Measurements from ENCODE around the gene GPSM1. TPM values are rescaled to one million over a fixed set of nuclear protein-coding genes. Genes with fewer than 3 reads are reported as not detected.
A peak's percentile ranks its signal among the peaks of the same experiment; 100 is the strongest.

The GPSM1 gene
- total and polyA plus RNA-seq, 9 donors = 22.8 to 36.0 (median 27.1) TPM

- 89% methylated on average over 7 of the region's 13 CpGs for WGBS (ENCODE audit: insufficient coverage)
- H3K36me3 ChIP-seq (ENCODE audit: control insufficient read depth, insufficient read depth, low read length) = peaks cover 84% of the 10 kb centered on the region
- DNase-seq = no peak
- H3K27ac ChIP-seq (ENCODE audit: low read length) = no peak overlapping the region
- no peaks in the 10 kb centered on the region for H3K9me3 ChIP-seq (replicated peaks; ENCODE audit: control insufficient read depth, low read depth, low read length)
- H3K4me3 ChIP-seq (ENCODE audit: low read length) = no peak overlapping the region
- H3K27me3 ChIP-seq (ENCODE audit: control insufficient read depth, insufficient read depth, low read length) = no peaks in the 10 kb centered on the region
- no peaks in the 10 kb centered on the region for H3K4me1 ChIP-seq (ENCODE audit: control insufficient read depth, insufficient read depth, low read length)
Measured at GRCh38 chr9:136386018-136386417, 58.7 kb downstream of the GPSM1 start.

GRCh38 chr9:136387217-136387616, 59.9 kb downstream of the GPSM1 start:
- Histone ChIP-seq H3K27me3 (ENCODE audit: control insufficient read depth, insufficient read depth, low read length) (no peaks in the 10 kb centered on the region), H3K4me1 (ENCODE audit: control insufficient read depth, insufficient read depth, low read length) (no peaks in the 10 kb centered on the region), H3K9me3 (replicated peaks; ENCODE audit: control insufficient read depth, low read depth, low read length) (no peaks in the 10 kb centered on the region), H3K36me3 (ENCODE audit: control insufficient read depth, insufficient read depth, low read length) (peaks cover 84% of the 10 kb centered on the region), H3K27ac (ENCODE audit: low read length) (no peak overlapping the region), H3K4me3 (ENCODE audit: low read length) (no peak overlapping the region)
- no peak for DNase-seq
- 95% methylated on average over 19 of the region's 19 CpGs for WGBS (ENCODE audit: insufficient coverage)

- DNase-seq = no peak
- Histone ChIP-seq H3K4me1 (ENCODE audit: control insufficient read depth, insufficient read depth, low read length) (no peaks in the 10 kb centered on the region), H3K27me3 (ENCODE audit: control insufficient read depth, insufficient read depth, low read length) (no peaks in the 10 kb centered on the region), H3K4me3 (ENCODE audit: low read length) (no peak overlapping the region), H3K9me3 (replicated peaks; ENCODE audit: control insufficient read depth, low read depth, low read length) (no peaks in the 10 kb centered on the region), H3K27ac (ENCODE audit: low read length) (no peak overlapping the region), H3K36me3 (ENCODE audit: control insufficient read depth, insufficient read depth, low read length) (peaks cover 85% of the 10 kb centered on the region)
- 83% methylated on average over 6 of the region's 14 CpGs for WGBS (ENCODE audit: insufficient coverage)
Measured at GRCh38 chr9:136389396-136389795, 62.1 kb downstream of the GPSM1 start.

- DNase-seq = no peak
- H3K4me3 ChIP-seq (ENCODE audit: low read length) = no peak overlapping the region
- H3K27me3 ChIP-seq (ENCODE audit: control insufficient read depth, insufficient read depth, low read length) = no peaks in the 10 kb centered on the region
- peaks cover 90% of the 10 kb centered on the region for H3K36me3 ChIP-seq (ENCODE audit: control insufficient read depth, insufficient read depth, low read length)
- no peak overlapping the region for H3K27ac ChIP-seq (ENCODE audit: low read length)
- H3K4me1 ChIP-seq (ENCODE audit: control insufficient read depth, insufficient read depth, low read length) = no peaks in the 10 kb centered on the region
- 87% methylated on average over 27 of the region's 28 CpGs for WGBS (ENCODE audit: insufficient coverage)
- H3K9me3 ChIP-seq (replicated peaks; ENCODE audit: control insufficient read depth, low read depth, low read length) = no peaks in the 10 kb centered on the region
Measured at GRCh38 chr9:136391737-136392537, 64.6 kb downstream of the GPSM1 start.

- Histone ChIP-seq H3K4me1 (ENCODE audit: control insufficient read depth, insufficient read depth, low read length) (no peaks in the 10 kb centered on the region), H3K36me3 (ENCODE audit: control insufficient read depth, insufficient read depth, low read length) (peaks cover 88% of the 10 kb centered on the region), H3K9me3 (replicated peaks; ENCODE audit: control insufficient read depth, low read depth, low read length) (no peaks in the 10 kb centered on the region), H3K27ac (ENCODE audit: low read length) (no peak overlapping the region), H3K27me3 (ENCODE audit: control insufficient read depth, insufficient read depth, low read length) (no peaks in the 10 kb centered on the region), H3K4me3 (ENCODE audit: low read length) (no peak overlapping the region)
- WGBS (ENCODE audit: insufficient coverage) = 77% methylated on average over 18 of the region's 21 CpGs
- peak; percentile 35 for DNase-seq
Measured at GRCh38 chr9:136392538-136393449, 65.5 kb downstream of the GPSM1 start.

- H3K4me1 ChIP-seq (ENCODE audit: control insufficient read depth, insufficient read depth, low read length) = peaks cover 2% of the 10 kb centered on the region
- no peaks in the 10 kb centered on the region for H3K9me3 ChIP-seq (replicated peaks; ENCODE audit: control insufficient read depth, low read depth, low read length)
- no peak for DNase-seq
- H3K27me3 ChIP-seq (ENCODE audit: control insufficient read depth, insufficient read depth, low read length) = no peaks in the 10 kb centered on the region
- H3K27ac ChIP-seq (ENCODE audit: low read length) = no peak overlapping the region
- 93% methylated on average over 8 of the region's 17 CpGs for WGBS (ENCODE audit: insufficient coverage)
- H3K4me3 ChIP-seq (ENCODE audit: low read length) = no peak overlapping the region
- peaks cover 90% of the 10 kb centered on the region for H3K36me3 ChIP-seq (ENCODE audit: control insufficient read depth, insufficient read depth, low read length)
Measured at GRCh38 chr9:136393531-136393930, 66.2 kb downstream of the GPSM1 start.

- no peaks in the 10 kb centered on the region for H3K27me3 ChIP-seq (ENCODE audit: control insufficient read depth, insufficient read depth, low read length)
- WGBS (ENCODE audit: insufficient coverage) = 81% methylated on average over 21 of the region's 21 CpGs
- H3K36me3 ChIP-seq (ENCODE audit: control insufficient read depth, insufficient read depth, low read length) = peaks cover 84% of the 10 kb centered on the region
- H3K4me1 ChIP-seq (ENCODE audit: control insufficient read depth, insufficient read depth, low read length) = peaks cover 11% of the 10 kb centered on the region
- DNase-seq = no peak
- no peak overlapping the region for H3K27ac ChIP-seq (ENCODE audit: low read length)
- H3K4me3 ChIP-seq (ENCODE audit: low read length) = no peak overlapping the region
- H3K9me3 ChIP-seq (replicated peaks; ENCODE audit: control insufficient read depth, low read depth, low read length) = no peaks in the 10 kb centered on the region
Measured at GRCh38 chr9:136394312-136395019, 67.1 kb downstream of the GPSM1 start.

GRCh38 chr9:136395020-136395340, 67.6 kb downstream of the GPSM1 start:
- H3K4me3 ChIP-seq (ENCODE audit: low read length) = no peak overlapping the region
- WGBS (ENCODE audit: insufficient coverage) = 98% methylated on average over 11 of the region's 13 CpGs
- H3K27me3 ChIP-seq (ENCODE audit: control insufficient read depth, insufficient read depth, low read length) = no peaks in the 10 kb centered on the region
- H3K27ac ChIP-seq (ENCODE audit: low read length) = no peak overlapping the region
- H3K9me3 ChIP-seq (replicated peaks; ENCODE audit: control insufficient read depth, low read depth, low read length) = no peaks in the 10 kb centered on the region
- H3K4me1 ChIP-seq (ENCODE audit: control insufficient read depth, insufficient read depth, low read length) = peaks cover 12% of the 10 kb centered on the region
- H3K36me3 ChIP-seq (ENCODE audit: control insufficient read depth, insufficient read depth, low read length) = peaks cover 79% of the 10 kb centered on the region
- no peak for DNase-seq

GRCh38 chr9:136395345-136396218, 68.2 kb downstream of the GPSM1 start:
- H3K4me3 ChIP-seq (ENCODE audit: low read length) = no peak overlapping the region
- WGBS (ENCODE audit: insufficient coverage) = 85% methylated on average over 17 of the region's 26 CpGs
- H3K36me3 ChIP-seq (ENCODE audit: control insufficient read depth, insufficient read depth, low read length) = peaks cover 77% of the 10 kb centered on the region
- H3K4me1 ChIP-seq (ENCODE audit: control insufficient read depth, insufficient read depth, low read length) = peaks cover 16% of the 10 kb centered on the region
- no peaks in the 10 kb centered on the region for H3K9me3 ChIP-seq (replicated peaks; ENCODE audit: control insufficient read depth, low read depth, low read length)
- H3K27ac ChIP-seq (ENCODE audit: low read length) = no peak overlapping the region
- H3K27me3 ChIP-seq (ENCODE audit: control insufficient read depth, insufficient read depth, low read length) = no peaks in the 10 kb centered on the region
- DNase-seq = no peak
